Measurements from ENCODE around the gene FAM72C.
"Not testable (repeated sequence)": the region's sequence is repeated elsewhere in the genome, so short reads cannot be mapped to it uniquely, and the experiment has no call there.

DNA sequence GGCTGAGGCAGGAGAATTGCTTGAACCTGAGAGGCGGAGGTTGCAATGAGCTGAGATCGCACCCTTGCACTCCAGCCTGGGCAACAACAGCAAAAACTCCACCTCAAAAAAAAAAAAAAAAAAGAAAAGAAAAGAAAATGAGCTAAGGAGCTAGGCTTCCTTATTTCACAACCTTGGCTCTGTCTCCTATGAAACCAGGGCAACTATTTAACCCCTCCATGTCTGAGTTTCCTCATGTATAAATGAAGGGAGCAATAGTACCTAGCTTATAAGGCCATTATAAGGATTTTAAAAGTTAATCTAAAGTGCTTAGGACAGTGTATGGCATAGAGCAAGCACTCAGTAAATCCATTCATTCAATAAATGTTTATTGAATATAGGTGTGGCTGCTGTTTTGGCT is 32.9 kb downstream of the FAM72C start:
- TF ChIP-seq, protein P1, sequence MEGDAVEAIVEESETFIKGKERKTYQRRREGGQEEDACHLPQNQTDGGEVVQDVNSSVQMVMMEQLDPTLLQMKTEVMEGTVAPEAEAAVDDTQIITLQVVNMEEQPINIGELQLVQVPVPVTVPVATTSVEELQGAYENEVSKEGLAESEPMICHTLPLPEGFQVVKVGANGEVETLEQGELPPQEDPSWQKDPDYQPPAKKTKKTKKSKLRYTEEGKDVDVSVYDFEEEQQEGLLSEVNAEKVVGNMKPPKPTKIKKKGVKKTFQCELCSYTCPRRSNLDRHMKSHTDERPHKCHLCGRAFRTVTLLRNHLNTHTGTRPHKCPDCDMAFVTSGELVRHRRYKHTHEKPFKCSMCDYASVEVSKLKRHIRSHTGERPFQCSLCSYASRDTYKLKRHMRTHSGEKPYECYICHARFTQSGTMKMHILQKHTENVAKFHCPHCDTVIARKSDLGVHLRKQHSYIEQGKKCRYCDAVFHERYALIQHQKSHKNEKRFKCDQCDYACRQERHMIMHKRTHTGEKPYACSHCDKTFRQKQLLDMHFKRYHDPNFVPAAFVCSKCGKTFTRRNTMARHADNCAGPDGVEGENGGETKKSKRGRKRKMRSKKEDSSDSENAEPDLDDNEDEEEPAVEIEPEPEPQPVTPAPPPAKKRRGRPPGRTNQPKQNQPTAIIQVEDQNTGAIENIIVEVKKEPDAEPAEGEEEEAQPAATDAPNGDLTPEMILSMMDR (IDR thresholded peaks at IDR 0.05; ENCODE audit: low read depth, low read length) = not testable (repeated sequence)
- not testable (repeated sequence) for TF ChIP-seq POLR2A (IDR thresholded peaks at IDR 0.05; ENCODE audit: extremely low read depth, insufficient read length)
- TF ChIP-seq, protein P2, sequence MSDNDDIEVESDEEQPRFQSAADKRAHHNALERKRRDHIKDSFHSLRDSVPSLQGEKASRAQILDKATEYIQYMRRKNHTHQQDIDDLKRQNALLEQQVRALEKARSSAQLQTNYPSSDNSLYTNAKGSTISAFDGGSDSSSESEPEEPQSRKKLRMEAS (IDR thresholded peaks at IDR 0.05; ENCODE audit: low read depth, low read length) = not testable (repeated sequence)

Measured in NB4 (cell line).